HepG2 (cell line): ENCODE measurements around the gene LITAFD. TPM values are rescaled to one million over a fixed set of nuclear protein-coding genes. Genes with fewer than 3 reads are reported as not detected.

Source experiments
- ATAD3A ChIP-seq: sonication (generic); formaldehyde crosslinking; IDR thresholded peaks from 2 replicates; pipeline ENCODE4 v1.4.0; 2020; ENCODE audit warnings: missing genetic modification reagents
- CBX2 ChIP-seq, 2 experiments: fragments of 200-600 bp in 1 of 2; sonication (generic); formaldehyde crosslinking in 1 of 2; IDR thresholded peaks; 2 replicates each; pipeline versions ENCODE4 v1.7.0 to v1.8.1; 2018 to 2022; ENCODE audit warnings: low read depth in 2 of 2, low read length in 1 of 2, mild to moderate bottlenecking in 1 of 2, missing genetic modification reagents in 1 of 2
- CHD2 ChIP-seq: IDR thresholded peaks from 2 replicates; pipeline ENCODE4 v1.6.1; 2011; ENCODE audit warnings: low read depth, low read length, improper control_type of control experiment
- DR1 ChIP-seq: sonication (generic); formaldehyde crosslinking; IDR thresholded peaks from 2 replicates; pipeline ENCODE4 v1.8.0; 2021; ENCODE audit warnings: mild to moderate bottlenecking, missing genetic modification reagents, inconsistent platforms
- EED ChIP-seq: sonication (generic); formaldehyde crosslinking; IDR thresholded peaks from 2 replicates; pipeline ENCODE4 v1.5.0; 2020; ENCODE audit warnings: mild to moderate bottlenecking, missing genetic modification reagents
- HIVEP1 ChIP-seq: sonication (generic); formaldehyde crosslinking; IDR thresholded peaks from 2 replicates; pipeline ENCODE4 v1.4.0; 2020; ENCODE audit warnings: mild to moderate bottlenecking, missing genetic modification reagents
- HNF1A ChIP-seq, 2 experiments: sonication (generic) in 1 of 2; formaldehyde crosslinking in 1 of 2; IDR thresholded peaks; 2 replicates each; pipeline versions ENCODE4 v1.4.0 to v1.6.1; 2016 to 2020; ENCODE audit warnings: borderline replicate concordance in 1 of 2, low read depth in 1 of 2, mild to moderate bottlenecking in 1 of 2, missing genetic modification reagents in 1 of 2
- HNF1B ChIP-seq: sonication (generic); formaldehyde crosslinking; IDR thresholded peaks from 2 replicates; pipeline ENCODE4 v1.5.1; 2020; ENCODE audit warnings: mild to moderate bottlenecking, moderate library complexity, missing genetic modification reagents
- JARID2 ChIP-seq: sonication (generic); formaldehyde crosslinking; IDR thresholded peaks from 2 replicates; pipeline ENCODE4 v1.8.1; 2023; ENCODE audit warnings: missing genetic modification reagents, inconsistent platforms; ENCODE audit not compliant: insufficient replicate concordance
- LCORL ChIP-seq, 2 experiments: fragments of 450-650 bp in 1 of 2; sonication (generic) in 1 of 2; formaldehyde crosslinking in 1 of 2; IDR thresholded peaks; 2 replicates each; pipeline versions ENCODE4 v1.5.0 to v1.6.1; 2017 to 2020; ENCODE audit warnings: antibody characterized with exemption in 1 of 2, missing genetic modification reagents in 1 of 2
- MAFK ChIP-seq, 2 experiments: IDR thresholded peaks in 1 of 2; conservative IDR thresholded peaks in 1 of 2; 2 replicates each; pipeline ENCODE4 v1.6.1; 2011; ENCODE audit warnings: improper control_type of control experiment in 2 of 2, low read length in 2 of 2
- MZF1 ChIP-seq: sonication (generic); formaldehyde crosslinking; IDR thresholded peaks from 2 replicates; pipeline ENCODE4 v1.8.1; 2023; ENCODE audit warnings: mild to moderate bottlenecking, missing genetic modification reagents, borderline replicate concordance
- NCOR1 ChIP-seq: fragments of 200-600 bp; sonication (generic); IDR thresholded peaks from 2 replicates; pipeline ENCODE4 v1.7.0; 2017; ENCODE audit warnings: antibody characterized with exemption, low read length, borderline replicate concordance
- POLR2G ChIP-seq: fragments of 200-400 bp; formaldehyde crosslinking; IDR thresholded peaks from 2 replicates; pipeline ENCODE4 v1.6.1; 2018; ENCODE audit warnings: mild to moderate bottlenecking, low read depth, low read length, moderate library complexity
- SOX13 ChIP-seq, 3 experiments: fragments of 450-650 bp in 1 of 3; sonication (generic) in 1 of 3; formaldehyde crosslinking in 1 of 3; IDR thresholded peaks in 2 of 3; conservative IDR thresholded peaks in 1 of 3; 2 replicates each; pipeline versions ENCODE4 v1.5.0 to v1.6.1; 2016 to 2020; ENCODE audit warnings: antibody characterized with exemption in 1 of 3, mild to moderate bottlenecking in 1 of 3, missing compliant biosample characterization in 1 of 3, missing genetic modification reagents in 1 of 3, moderate library complexity in 1 of 3
- ZNF253 ChIP-seq: sonication (generic); formaldehyde crosslinking; IDR thresholded peaks from 2 replicates; pipeline ENCODE4 v1.8.0; 2022; ENCODE audit warnings: mild to moderate bottlenecking, missing genetic modification reagents, borderline replicate concordance
- ZNF362 ChIP-seq: sonication (generic); formaldehyde crosslinking; IDR thresholded peaks from 2 replicates; pipeline ENCODE4 v1.4.0; 2020; ENCODE audit warnings: missing genetic modification reagents, mild to moderate bottlenecking, borderline replicate concordance
- ZNF431 ChIP-seq: sonication (generic); formaldehyde crosslinking; IDR thresholded peaks from 2 replicates; pipeline ENCODE4 v1.9.0; 2022; ENCODE audit warnings: missing genetic modification reagents, low read depth, mild to moderate bottlenecking, borderline replicate concordance
- ZNF562 ChIP-seq: sonication (generic); formaldehyde crosslinking; IDR thresholded peaks from 2 replicates; pipeline ENCODE4 v1.8.0; 2022; ENCODE audit warnings: missing genetic modification reagents, borderline replicate concordance
- ZNF570 ChIP-seq: sonication (generic); formaldehyde crosslinking; IDR thresholded peaks from 2 replicates; pipeline ENCODE4 v1.4.0; 2020; ENCODE audit warnings: mild to moderate bottlenecking, missing genetic modification reagents, borderline replicate concordance
- ZNF788 ChIP-seq: sonication (generic); formaldehyde crosslinking; IDR thresholded peaks from 2 replicates; pipeline ENCODE4 v1.5.0; 2020; ENCODE audit warnings: mild to moderate bottlenecking, missing genetic modification reagents, borderline replicate concordance
- ZSCAN21 ChIP-seq: sonication (generic); formaldehyde crosslinking; IDR thresholded peaks from 2 replicates; pipeline ENCODE4 v1.8.0; 2022; ENCODE audit warnings: mild to moderate bottlenecking, missing genetic modification reagents, moderate library complexity, borderline replicate concordance
- polyA plus RNA-seq, 8 experiments: library from polyadenylated mRNA; depleted of rRNA in 3 of 8; stranded (reverse) in 7 of 8; unstranded in 1 of 8; fragments of >200 nt; fragmentation: Illumina TruSeq in 4 of 8; extraction: Trizol in 4 of 8; gene quantifications; 2 replicates each; pipeline versions ENCODE4 v1.2.1 to v1.2.3, GENCODE V29; 2011 to 2016; ENCODE audit warnings: low read depth in 4 of 8, missing spikeins in 1 of 8, mixed read lengths in 1 of 8; ENCODE audit not compliant: insufficient read depth in 1 of 8
- total RNA-seq, 5 experiments: library from RNA; depleted of rRNA; stranded (reverse); fragments of >200 nt; fragmentation: Illumina TruSeq; extraction: Trizol; gene quantifications; 2 replicates each; pipeline ENCODE4 v1.2.3, GENCODE V29; 2016; ENCODE audit warnings: low read depth in 1 of 5

LITAFD gene
- total and polyA plus RNA-seq, 2 of the 13 experiments (the other 11 are each of a cell fraction or from before 2014, with no cell fraction given) = not detected

GRCh38 chr16:8887431-8887765, 5.2 kb downstream of the LITAFD start (continued):
- TF ChIP-seq CBX2 (IDR thresholded peaks at IDR 0.05; ENCODE audit: low read depth, low read length) = no peak
- no peak for TF ChIP-seq CBX2 (CRISPR knock-in tag; IDR thresholded peaks at IDR 0.05; ENCODE audit: low read depth)
- no peak for TF ChIP-seq ZNF570 (CRISPR knock-in tag)
- no peak for TF ChIP-seq SOX13 (IDR thresholded peaks at IDR 0.05)
- TF ChIP-seq SOX13 (CRISPR knock-in tag; conservative IDR thresholded peaks at IDR 0.05 in 1 of 2, IDR thresholded peaks at IDR 0.05 in 1 of 2) = no peak
- TF ChIP-seq MZF1 (CRISPR knock-in tag) = no peak
- no peak for TF ChIP-seq ZNF562 (CRISPR knock-in tag)
- no peak for TF ChIP-seq LCORL (IDR thresholded peaks at IDR 0.05)
- TF ChIP-seq LCORL (CRISPR knock-in tag; IDR thresholded peaks at IDR 0.05) = no peak
- no peak for TF ChIP-seq HIVEP1
- 0 out of 2 replicates have a peak, but pooled peaks have one; percentile 11 for TF ChIP-seq ZSCAN21 (CRISPR knock-in tag)
- no peak for TF ChIP-seq HNF1A (IDR thresholded peaks at IDR 0.05; ENCODE audit: low read depth)
- TF ChIP-seq HNF1A (CRISPR knock-in tag; IDR thresholded peaks at IDR 0.05; ENCODE audit: borderline replicate concordance) = 0 out of 2 replicates have a peak, but pooled peaks have one; percentile 18
- TF ChIP-seq MAFK (conservative IDR thresholded peaks at IDR 0.05 in 1 of 2, IDR thresholded peaks at IDR 0.05 in 1 of 2; ENCODE audit: low read length in 2 of 2) = no peak
- no peak for TF ChIP-seq DR1 (CRISPR knock-in tag)
- no peak for TF ChIP-seq ZNF431 (CRISPR knock-in tag)
- TF ChIP-seq CHD2 = no peak
- no peak for TF ChIP-seq NCOR1
- TF ChIP-seq POLR2G = no peak
- TF ChIP-seq JARID2 (CRISPR knock-in tag) = no peak
- no peak for TF ChIP-seq ZNF253 (CRISPR knock-in tag)
- no peak for TF ChIP-seq EED (CRISPR knock-in tag)
- TF ChIP-seq ATAD3A = no peak
- TF ChIP-seq ZNF362 (CRISPR knock-in tag) = no peak
- TF ChIP-seq HNF1B (CRISPR knock-in tag) = no peak
- TF ChIP-seq ZNF788 = no peak
